IgD-negative memory B cell (primary cell): ENCODE data around the gene MTX1. TPM values are rescaled to one million over a fixed set of nuclear protein-coding genes. Genes with fewer than 3 reads are reported as not detected.
"Not testable (repeated sequence)": the region's sequence is repeated elsewhere in the genome, so short reads cannot be mapped to it uniquely, and the experiment has no call there.

Experiments
- H3K27ac Mint-ChIP-seq, 3 donors: one replicate each; pipeline ENCODE4 v1.8.0; 2020 to 2022; ENCODE audit warnings: mild to moderate bottlenecking in 3 of 3, mixed read lengths in 3 of 3, moderate library complexity in 1 of 3
- H3K27me3 Mint-ChIP-seq: one replicate; pipeline ENCODE4 v1.8.0; 2021; ENCODE audit warnings: mixed read lengths
- H3K36me3 Mint-ChIP-seq: one replicate; pipeline ENCODE4 v1.8.0; 2020; ENCODE audit warnings: mild to moderate bottlenecking, mixed read lengths
- H3K4me1 Mint-ChIP-seq, 3 donors: one replicate each; pipeline ENCODE4 v1.8.0; 2020 to 2022; ENCODE audit warnings: mixed read lengths in 3 of 3, mild to moderate bottlenecking in 1 of 3
- H3K4me3 Mint-ChIP-seq, 4 donors: one replicate each; pipeline ENCODE4 v1.8.0; 2020 to 2022; ENCODE audit warnings: mild to moderate bottlenecking in 4 of 4, mixed read lengths in 4 of 4, moderate library complexity in 3 of 4
- H3K9me3 Mint-ChIP-seq, 3 donors: one replicate each; pipeline ENCODE4 v1.8.0; 2020 to 2021; ENCODE audit warnings: mixed read lengths in 3 of 3, mild to moderate bottlenecking in 1 of 3
- polyA plus RNA-seq: library from polyadenylated mRNA; unstranded; fragments of 300-500 nt; fragmentation: Illumina TruSeq; gene quantifications from one replicate; pipeline ENCODE4 v1.2.3, GENCODE V29; 2021

MTX1 gene
- polyA plus RNA-seq, 1 donor from 2014 or later: 41.7 TPM

- Mint-ChIP-seq H3K4me3 (no peak overlapping the region), H3K9me3 (no peaks in the 10 kb centered on the region), H3K4me1 (peaks cover 6 to 12% (median 8%) of the 10 kb centered on the region in 3 donors), H3K27me3 (no peaks in the 10 kb centered on the region), H3K27ac (no peak overlapping the region), H3K36me3 (no peaks in the 10 kb centered on the region)
These were observed 29.1 kb upstream of the MTX1 start for GRCh38 chr1:155179112-155180031.

- Mint-ChIP-seq H3K27me3 (no peaks in the 10 kb centered on the region), H3K27ac (no peak overlapping the region), H3K4me3 (no peak overlapping the region), H3K36me3 (no peaks in the 10 kb centered on the region), H3K9me3 (no peaks in the 10 kb centered on the region), H3K4me1 (peaks cover 12 to 16% (median 14%) of the 10 kb centered on the region in 3 donors)
These were observed 27.0 kb upstream of the MTX1 start for GRCh38 chr1:155181371-155182051.

- Mint-ChIP-seq H3K4me3 (no peak overlapping the region), H3K27ac (no peak overlapping the region), H3K4me1 (peaks cover 10 to 17% (median 12%) of the 10 kb centered on the region in 3 donors), H3K36me3 (no peaks in the 10 kb centered on the region), H3K9me3 (no peaks in the 10 kb centered on the region), H3K27me3 (no peaks in the 10 kb centered on the region)
These were observed 26.4 kb upstream of the MTX1 start for GRCh38 chr1:155182052-155182550.

- no peaks in the 10 kb centered on the region for H3K9me3 Mint-ChIP-seq
- H3K36me3 Mint-ChIP-seq: peaks cover 1% of the 10 kb centered on the region
- H3K27me3 Mint-ChIP-seq: no peaks in the 10 kb centered on the region
- peaks cover 10 to 17% (median 17%) of the 10 kb centered on the region in 3 donors for H3K4me1 Mint-ChIP-seq
- no peak overlapping the region for H3K4me3 Mint-ChIP-seq
- no peak overlapping the region for H3K27ac Mint-ChIP-seq
These were observed 24.7 kb upstream of the MTX1 start for GRCh38 chr1:155183775-155184221.

GRCh38 chr1:155184351-155184811 lies 24.1 kb upstream of the MTX1 start:
- peaks cover 1% of the 10 kb centered on the region for H3K36me3 Mint-ChIP-seq
- no peak overlapping the region for H3K4me3 Mint-ChIP-seq
- H3K27me3 Mint-ChIP-seq: no peaks in the 10 kb centered on the region
- peaks cover 10 to 17% (median 17%) of the 10 kb centered on the region in 3 donors for H3K4me1 Mint-ChIP-seq
- no peaks in the 10 kb centered on the region for H3K9me3 Mint-ChIP-seq
- peak overlapping the region; percentile 10 to 95 (median 80) for H3K27ac Mint-ChIP-seq

GRCh38 chr1:155184835-155185782 lies 23.4 kb upstream of the MTX1 start:
- Mint-ChIP-seq H3K36me3 (peaks cover 1% of the 10 kb centered on the region), H3K9me3 (no peaks in the 10 kb centered on the region), H3K4me1 (peaks cover 10 to 17% (median 17%) of the 10 kb centered on the region in 3 donors), H3K27me3 (no peaks in the 10 kb centered on the region), H3K4me3 (peak overlapping the region; percentile 25 to 86 (median 64)), H3K27ac (peak overlapping the region; percentile 71 to 95 (median 80))

GRCh38 chr1:155185783-155186066 lies 22.8 kb upstream of the MTX1 start:
- no peaks in the 10 kb centered on the region for H3K27me3 Mint-ChIP-seq
- peaks cover 10 to 17% (median 17%) of the 10 kb centered on the region in 3 donors for H3K4me1 Mint-ChIP-seq
- H3K4me3 Mint-ChIP-seq: peak overlapping the region in 2 of 4 donors; percentile 43 to 84
- peak overlapping the region; percentile 45 to 80 (median 71) for H3K27ac Mint-ChIP-seq
- peaks cover 1% of the 10 kb centered on the region for H3K36me3 Mint-ChIP-seq
- no peaks in the 10 kb centered on the region for H3K9me3 Mint-ChIP-seq

GRCh38 chr1:155186067-155186793 lies 22.3 kb upstream of the MTX1 start:
- H3K9me3 Mint-ChIP-seq: no peaks in the 10 kb centered on the region
- peaks cover 1% of the 10 kb centered on the region for H3K36me3 Mint-ChIP-seq
- H3K4me3 Mint-ChIP-seq: peak overlapping the region in 1 of 4 donors; percentile 26
- peaks cover 10 to 17% (median 17%) of the 10 kb centered on the region in 3 donors for H3K4me1 Mint-ChIP-seq
- peak overlapping the region in 2 of 3 donors; percentile 62 to 71 for H3K27ac Mint-ChIP-seq
- H3K27me3 Mint-ChIP-seq: no peaks in the 10 kb centered on the region

GRCh38 chr1:155186794-155187455 lies 21.6 kb upstream of the MTX1 start:
- Mint-ChIP-seq H3K4me1 (peaks cover 10 to 17% (median 17%) of the 10 kb centered on the region in 3 donors), H3K27me3 (no peaks in the 10 kb centered on the region), H3K9me3 (no peaks in the 10 kb centered on the region), H3K36me3 (peaks cover 1% of the 10 kb centered on the region), H3K27ac (peak overlapping the region in 1 of 3 donors; percentile 62), H3K4me3 (peak overlapping the region in 2 of 4 donors; percentile 26 to 80)

- Mint-ChIP-seq H3K27me3 (no peaks in the 10 kb centered on the region), H3K4me1 (peaks cover 10 to 19% (median 19%) of the 10 kb centered on the region in 3 donors), H3K27ac (peak overlapping the region in 2 of 3 donors; percentile 62 to 67), H3K9me3 (no peaks in the 10 kb centered on the region), H3K36me3 (peaks cover 1% of the 10 kb centered on the region), H3K4me3 (no peak overlapping the region)
These were observed 21.0 kb upstream of the MTX1 start for GRCh38 chr1:155187456-155187891.

- Mint-ChIP-seq H3K27ac (peak overlapping the region in 1 of 3 donors; percentile 2), H3K4me1 (peaks cover 10 to 19% (median 19%) of the 10 kb centered on the region in 3 donors), H3K27me3 (no peaks in the 10 kb centered on the region), H3K4me3 (peak overlapping the region in 2 of 4 donors; percentile 2 to 34), H3K36me3 (peaks cover 1% of the 10 kb centered on the region), H3K9me3 (no peaks in the 10 kb centered on the region)
These were observed 20.2 kb upstream of the MTX1 start for GRCh38 chr1:155188268-155188667.

GRCh38 chr1:155189926-155190325 lies 18.6 kb upstream of the MTX1 start:
- not testable (repeated sequence) for H3K4me3 Mint-ChIP-seq, H3K36me3 Mint-ChIP-seq, H3K27ac Mint-ChIP-seq, H3K9me3 Mint-ChIP-seq, H3K27me3 Mint-ChIP-seq
- peaks cover 12 to 26% (median 22%) of the 10 kb centered on the region in 3 donors for H3K4me1 Mint-ChIP-seq

- H3K27me3 Mint-ChIP-seq: no peaks in the 10 kb centered on the region
- peak overlapping the region in 2 of 4 donors; percentile 79 for H3K4me3 Mint-ChIP-seq
- no peaks in the 10 kb centered on the region for H3K9me3 Mint-ChIP-seq
- H3K4me1 Mint-ChIP-seq: peaks cover 5 to 16% (median 16%) of the 10 kb centered on the region in 3 donors
- H3K27ac Mint-ChIP-seq: no peak overlapping the region
- peaks cover 1% of the 10 kb centered on the region for H3K36me3 Mint-ChIP-seq
These were observed 16.6 kb upstream of the MTX1 start for GRCh38 chr1:155191904-155192303.
